Stimulated activated CD4-positive, alpha-beta T cell treated with anti-CD3 and anti-CD28 coated beads, Interleukin-12 subunit alpha, Interleukin-12 subunit beta, amount 100 ng/mL, for 24 hours (primary cell): ENCODE results near the gene TTN.

Experiments
- DNase-seq, 2 experiments: peaks; one replicate each; pipeline ENCODE4 v3.0.0-alpha.2; 2020; ENCODE audit warnings: low read depth in 2 of 2

The TTN gene

DNA sequence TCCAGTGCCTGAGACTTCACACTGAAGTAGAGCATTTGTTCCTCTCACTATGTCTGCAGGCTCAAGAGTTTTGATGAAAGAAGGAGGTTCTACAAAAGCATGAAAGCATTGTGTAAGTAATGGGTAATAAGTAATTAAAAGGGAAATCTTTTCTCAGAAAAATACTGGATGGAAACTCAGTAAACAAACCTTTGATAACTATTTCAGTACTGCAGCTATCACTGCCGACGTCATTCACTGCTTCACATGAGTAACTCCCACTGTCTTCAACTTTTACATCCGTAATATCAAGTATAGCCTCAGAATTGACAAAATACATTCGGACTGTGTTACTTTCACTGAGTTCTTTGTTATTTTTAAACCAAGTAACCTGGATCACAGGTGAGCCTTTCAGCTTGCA is 72.7 kb downstream of the TTN start:
- DNase-seq = no peak

DNA sequence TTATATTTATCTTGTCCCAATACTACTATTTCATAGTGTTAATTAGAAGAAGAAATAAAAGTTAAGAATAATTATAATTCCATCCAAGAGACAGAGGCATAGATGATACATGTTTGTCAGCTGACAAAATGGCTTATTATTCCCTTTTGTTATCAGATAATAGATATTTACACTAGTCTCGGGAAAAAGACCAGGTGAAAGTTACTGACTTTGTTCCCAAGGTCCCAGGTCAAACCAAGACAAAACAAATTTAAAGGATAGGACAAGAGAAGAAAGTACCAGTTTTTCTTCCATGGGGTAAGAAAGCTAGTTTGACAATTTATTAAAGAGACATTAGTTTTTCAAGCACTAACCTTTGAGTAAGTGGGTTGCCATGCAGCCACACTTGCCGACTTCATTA is 73.2 kb downstream of the TTN start:
- DNase-seq = no peak

GRCh38 chr2:178732913-178733312 is 74.3 kb downstream of the TTN start:
- no peak for DNase-seq

DNA sequence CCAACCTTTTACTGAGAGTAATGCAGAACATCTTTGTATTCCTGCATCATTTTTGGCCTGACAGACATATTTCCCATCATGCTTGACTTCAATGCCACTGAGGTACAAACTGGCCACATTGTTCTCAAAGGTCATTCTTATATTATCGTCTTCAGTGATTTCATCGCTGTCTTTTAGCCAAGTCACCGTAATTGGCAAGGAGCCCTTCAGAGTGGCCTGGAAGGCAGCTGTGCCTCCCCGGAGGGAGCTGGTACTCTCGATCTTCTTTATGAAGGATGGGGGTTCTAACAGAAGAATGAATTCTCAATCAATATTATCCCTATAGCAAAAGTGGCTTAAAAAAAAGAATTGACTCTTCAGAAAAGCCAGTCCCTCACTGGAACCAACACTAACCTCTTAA is 75.9 kb downstream of the TTN start:
- DNase-seq = no peak

- no peak for DNase-seq
Observed at GRCh38 chr2:178730049-178730448, 77.2 kb downstream of the TTN start.

GRCh38 chr2:178723786-178724346 is 83.4 kb downstream of the TTN start:
- no peak for DNase-seq

GRCh38 chr2:178722296-178722695 is 84.9 kb downstream of the TTN start:
- DNase-seq = no peak

DNA sequence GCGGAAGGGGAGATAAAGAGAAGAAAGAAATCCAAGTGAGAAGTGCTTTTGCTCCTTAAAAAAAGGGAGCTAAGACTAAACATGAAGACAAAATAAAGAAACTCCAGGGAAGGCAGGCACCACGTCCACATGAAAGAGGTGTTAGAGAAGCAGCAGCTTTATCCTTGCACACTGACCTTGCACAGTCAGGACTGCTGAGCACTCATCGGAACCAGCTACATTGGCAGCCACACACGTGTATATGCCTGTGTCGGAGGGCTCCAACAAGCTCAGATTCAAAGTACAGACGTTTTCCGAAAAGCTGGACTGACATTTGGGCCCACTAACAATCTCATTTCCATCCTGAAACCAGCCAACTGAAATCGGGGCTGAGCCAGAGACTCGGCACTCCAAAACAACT is 88.2 kb downstream of the TTN start:
- DNase-seq = no peak

- DNase-seq = no peak
Observed at GRCh38 chr2:178718283-178718682, 88.9 kb downstream of the TTN start.

DNA sequence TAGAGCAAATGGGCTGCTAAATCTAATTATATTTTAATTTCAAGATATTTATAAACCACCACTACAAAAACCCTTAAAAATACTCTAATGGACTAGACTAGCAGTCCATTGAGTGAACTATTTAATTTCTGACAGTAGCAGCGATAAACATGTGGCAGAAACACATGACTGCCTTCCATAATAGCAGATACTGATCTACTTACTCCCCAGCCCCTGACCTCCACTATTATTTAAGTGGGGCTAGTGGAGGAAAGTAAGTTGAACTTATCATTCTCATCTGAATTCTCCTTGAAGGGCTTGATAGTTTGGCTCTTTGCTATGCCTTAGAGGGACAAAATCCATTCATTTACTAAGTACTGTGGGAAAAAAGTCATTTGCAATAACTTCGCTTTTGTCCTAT is 90.8 kb downstream of the TTN start:
- no peak for DNase-seq

- DNase-seq = no peak
Observed at GRCh38 chr2:178715366-178715765, 91.9 kb downstream of the TTN start.

- DNase-seq = no peak
Observed at GRCh38 chr2:178707476-178707875, 99.7 kb downstream of the TTN start.

GRCh38 chr2:178704876-178705275 is 102.3 kb downstream of the TTN start:
- no peak for DNase-seq

GRCh38 chr2:178702361-178702760 is 104.9 kb downstream of the TTN start:
- no peak for DNase-seq

DNA sequence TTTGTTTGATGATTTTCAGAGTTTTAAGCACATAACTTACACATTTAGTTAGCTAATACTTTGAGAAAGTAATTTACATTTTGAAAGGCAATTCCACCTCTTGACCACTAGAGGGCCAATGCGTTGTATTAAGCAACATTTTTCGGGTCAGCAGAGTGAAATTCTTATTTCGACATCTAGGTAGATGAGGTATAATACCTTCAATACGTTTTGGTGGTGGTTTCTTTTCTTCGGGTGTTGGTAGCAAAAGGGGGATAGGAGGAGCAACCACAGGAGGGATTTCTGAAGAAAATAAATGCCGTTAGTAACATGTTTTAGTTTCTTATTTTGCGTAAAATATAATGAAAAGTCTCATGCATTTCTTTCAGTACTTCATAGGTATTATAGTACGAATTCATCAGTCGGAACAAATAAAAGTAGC is 106.3 kb downstream of the TTN start:
- DNase-seq = no peak

GRCh38 chr2:178700136-178700535 is 107.1 kb downstream of the TTN start:
- DNase-seq = no peak

- no peak for DNase-seq
Observed at GRCh38 chr2:178692845-178693244, 114.4 kb downstream of the TTN start.

- DNase-seq = no peak
Observed at GRCh38 chr2:178689808-178690207, 117.4 kb downstream of the TTN start.

- no peak for DNase-seq
Observed at GRCh38 chr2:178683877-178684276, 123.3 kb downstream of the TTN start.

- DNase-seq = no peak
Observed at GRCh38 chr2:178681081-178681480, 126.1 kb downstream of the TTN start.

- DNase-seq = no peak
Observed at GRCh38 chr2:178679891-178680290, 127.3 kb downstream of the TTN start.

- no peak for DNase-seq
Observed at GRCh38 chr2:178677599-178677998, 129.6 kb downstream of the TTN start.

DNA sequence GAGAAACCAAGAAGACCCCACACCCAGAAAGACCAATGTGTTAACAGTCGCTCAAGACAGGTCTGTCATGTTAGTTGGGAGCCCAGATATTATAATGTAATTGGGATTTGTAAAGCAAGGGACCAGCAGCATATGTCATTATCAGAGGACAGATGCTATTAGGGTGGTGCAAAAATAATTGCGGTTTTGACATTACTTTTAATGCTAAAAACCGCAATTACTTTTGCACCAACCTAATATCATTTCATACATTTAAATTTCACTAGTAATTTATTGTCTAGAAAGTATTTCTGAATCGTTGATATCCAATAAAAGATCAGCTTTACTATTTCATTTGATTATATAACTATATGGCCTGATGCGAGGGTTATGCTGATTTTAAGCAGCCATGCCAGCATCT is 131.2 kb downstream of the TTN start:
- DNase-seq = no peak

DNA sequence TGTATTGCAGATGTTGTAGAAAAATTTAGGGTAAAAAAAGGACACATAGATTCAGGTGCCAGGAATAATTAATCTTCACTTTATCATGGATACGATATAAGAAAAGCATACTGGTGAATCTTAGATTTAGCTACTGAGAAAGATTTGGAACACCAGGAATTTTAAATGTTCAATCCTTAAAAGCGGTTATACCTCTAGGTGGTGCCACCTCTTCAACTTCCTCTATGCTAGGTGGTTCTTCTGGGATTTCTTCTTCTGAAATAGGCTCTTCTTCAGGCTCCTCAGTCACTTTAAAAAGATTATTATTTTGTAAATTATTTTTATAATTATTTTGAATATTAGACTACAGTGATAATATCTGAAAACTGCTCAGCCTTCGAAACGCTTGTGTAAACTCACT is 133.1 kb downstream of the TTN start:
- DNase-seq = no peak

DNA sequence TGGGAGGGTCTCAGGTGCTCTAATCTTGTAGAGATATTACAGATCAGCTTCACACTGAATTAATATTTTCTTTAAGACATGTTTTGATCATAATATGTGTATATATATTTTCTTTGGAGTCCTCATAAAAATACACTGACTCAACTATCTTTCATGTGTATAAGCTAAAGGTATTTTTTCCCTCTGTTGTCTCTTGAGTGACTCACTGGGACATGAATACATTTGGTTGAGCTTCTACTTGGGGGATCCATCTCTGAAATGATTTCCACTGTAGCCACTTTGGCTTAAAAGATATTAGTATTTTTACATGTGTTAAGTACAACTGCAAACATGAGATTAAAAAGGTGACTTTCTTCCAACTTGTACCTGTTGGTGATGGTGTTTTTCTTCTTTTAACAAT is 140.8 kb downstream of the TTN start:
- DNase-seq = no peak
